ENCODE results near the gene DCTN1. TPM values are rescaled to one million over a fixed set of nuclear protein-coding genes. Genes with fewer than 3 reads are reported as not detected.

Gene DCTN1
- total and polyA plus RNA-seq, 2 donors (not counting 1 experiment from before 2014, with no cell fraction given), result 133 to 228 TPM

- Histone ChIP-seq H3K9ac (ENCODE audit: insufficient read depth, low read length) (no peak overlapping the region), H3K27ac (ENCODE audit: insufficient read depth, low read length) (no peak overlapping the region), H3K9me3 (ENCODE audit: control insufficient read depth, insufficient read depth, low read depth, low read length) (no peaks in the 10 kb centered on the region), H3K4me3 (replicated peaks in 1 of 4; ENCODE audit: control extremely low read depth in 1 of 4, insufficient read depth in 1 of 4, low read depth in 3 of 4, low read length in 4 of 4) (no peak overlapping the region), H3K4me1 (ENCODE audit: control insufficient read depth, extremely low read depth, insufficient read depth, low read length) (no peaks in the 10 kb centered on the region), H2AFZ (ENCODE audit: low read length) (no peak overlapping the region), H3K36me3 (ENCODE audit: control insufficient read depth, insufficient read depth, low read length) (no peaks in the 10 kb centered on the region), H3K79me2 (ENCODE audit: control insufficient read depth, insufficient read depth, low read length) (no peaks in the 10 kb centered on the region), H3K4me2 (ENCODE audit: extremely low read depth, insufficient read depth, low read length) (no peak overlapping the region), H3K27me3 (ENCODE audit: control insufficient read depth, insufficient read depth, low read length) (no peaks in the 10 kb centered on the region), H4K20me1 (ENCODE audit: control insufficient read depth, extremely low read depth, insufficient read depth, low read length) (no peaks in the 10 kb centered on the region)
- TF ChIP-seq EZH2 (IDR thresholded peaks at IDR 0.05; ENCODE audit: low read length, missing control alignments) (no peak), CTCF (conservative IDR thresholded peaks at IDR 0.05 in 1 of 2, IDR thresholded peaks at IDR 0.05 in 1 of 2; ENCODE audit: low read depth in 1 of 2, low read length in 2 of 2) (no peak)
- no peak for DNase-seq (ENCODE audit: low read depth in 2 of 2)
Observed at GRCh38 chr2:74328573-74328972, 51.5 kb downstream of the DCTN1 start.

- TF ChIP-seq EZH2 (IDR thresholded peaks at IDR 0.05; ENCODE audit: low read length, missing control alignments) (no peak), CTCF (conservative IDR thresholded peaks at IDR 0.05 in 1 of 2, IDR thresholded peaks at IDR 0.05 in 1 of 2; ENCODE audit: low read depth in 1 of 2, low read length in 2 of 2) (no peak)
- H3K4me1 ChIP-seq (ENCODE audit: control insufficient read depth, extremely low read depth, insufficient read depth, low read length), result no peaks in the 10 kb centered on the region
- DNase-seq (ENCODE audit: low read depth in 2 of 2), result no peak
Observed at GRCh38 chr2:74328074-74328473, 52.0 kb downstream of the DCTN1 start.

GRCh38 chr2:74327627-74328026 is 52.5 kb downstream of the DCTN1 start:
- no peak overlapping the region for H3K4me2 ChIP-seq (ENCODE audit: extremely low read depth, insufficient read depth, low read length)
- no peaks in the 10 kb centered on the region for H4K20me1 ChIP-seq (ENCODE audit: control insufficient read depth, extremely low read depth, insufficient read depth, low read length)
- H2AFZ ChIP-seq (ENCODE audit: low read length), result no peak overlapping the region
- no peaks in the 10 kb centered on the region for H3K9me3 ChIP-seq (ENCODE audit: control insufficient read depth, insufficient read depth, low read depth, low read length)
- DNase-seq (ENCODE audit: low read depth in 2 of 2), result no peak
- H3K36me3 ChIP-seq (ENCODE audit: control insufficient read depth, insufficient read depth, low read length), result no peaks in the 10 kb centered on the region
- H3K4me3 ChIP-seq (replicated peaks in 1 of 4; ENCODE audit: control extremely low read depth in 1 of 4, insufficient read depth in 1 of 4, low read depth in 3 of 4, low read length in 4 of 4), result no peak overlapping the region
- no peaks in the 10 kb centered on the region for H3K27me3 ChIP-seq (ENCODE audit: control insufficient read depth, insufficient read depth, low read length)
- no peak overlapping the region for H3K27ac ChIP-seq (ENCODE audit: insufficient read depth, low read length)
- no peak overlapping the region for H3K9ac ChIP-seq (ENCODE audit: insufficient read depth, low read length)
- H3K4me1 ChIP-seq (ENCODE audit: control insufficient read depth, extremely low read depth, insufficient read depth, low read length), result no peaks in the 10 kb centered on the region
- no peaks in the 10 kb centered on the region for H3K79me2 ChIP-seq (ENCODE audit: control insufficient read depth, insufficient read depth, low read length)
- TF ChIP-seq CTCF (conservative IDR thresholded peaks at IDR 0.05 in 1 of 2, IDR thresholded peaks at IDR 0.05 in 1 of 2; ENCODE audit: low read depth in 1 of 2, low read length in 2 of 2) (no peak), EZH2 (IDR thresholded peaks at IDR 0.05; ENCODE audit: low read length, missing control alignments) (no peak)

More at GRCh38 chr2:74328074-74328473, 52.0 kb downstream of the DCTN1 start:
- Histone ChIP-seq H3K9me3 (ENCODE audit: control insufficient read depth, insufficient read depth, low read depth, low read length) (no peaks in the 10 kb centered on the region), H3K9ac (ENCODE audit: insufficient read depth, low read length) (no peak overlapping the region), H4K20me1 (ENCODE audit: control insufficient read depth, extremely low read depth, insufficient read depth, low read length) (no peaks in the 10 kb centered on the region), H3K36me3 (ENCODE audit: control insufficient read depth, insufficient read depth, low read length) (no peaks in the 10 kb centered on the region), H3K79me2 (ENCODE audit: control insufficient read depth, insufficient read depth, low read length) (no peaks in the 10 kb centered on the region), H3K4me2 (ENCODE audit: extremely low read depth, insufficient read depth, low read length) (no peak overlapping the region), H3K4me3 (replicated peaks in 1 of 4; ENCODE audit: control extremely low read depth in 1 of 4, insufficient read depth in 1 of 4, low read depth in 3 of 4, low read length in 4 of 4) (no peak overlapping the region), H2AFZ (ENCODE audit: low read length) (no peak overlapping the region), H3K27me3 (ENCODE audit: control insufficient read depth, insufficient read depth, low read length) (no peaks in the 10 kb centered on the region), H3K27ac (ENCODE audit: insufficient read depth, low read length) (no peak overlapping the region)
